NCI-H146 (cell line): ENCODE measurements around the gene FAF1.
"Not testable (repeated sequence)": the region's sequence is repeated elsewhere in the genome, so short reads cannot be mapped to it uniquely, and the experiment has no call there.

Experiments
- DNase-seq: peaks from one replicate; lab custom pipeline; 2025; lab: John Stamatoyannopoulos, UW

Gene FAF1

GRCh38 chr1:50959913-50960844 lies at the start of gene FAF1:
TSS of gene FAF1 (minus strand) at chr1:50960267. CDS start at chr1:50959811, 456 bp downstream.
- DNase-seq: peak; percentile 95

DNA sequence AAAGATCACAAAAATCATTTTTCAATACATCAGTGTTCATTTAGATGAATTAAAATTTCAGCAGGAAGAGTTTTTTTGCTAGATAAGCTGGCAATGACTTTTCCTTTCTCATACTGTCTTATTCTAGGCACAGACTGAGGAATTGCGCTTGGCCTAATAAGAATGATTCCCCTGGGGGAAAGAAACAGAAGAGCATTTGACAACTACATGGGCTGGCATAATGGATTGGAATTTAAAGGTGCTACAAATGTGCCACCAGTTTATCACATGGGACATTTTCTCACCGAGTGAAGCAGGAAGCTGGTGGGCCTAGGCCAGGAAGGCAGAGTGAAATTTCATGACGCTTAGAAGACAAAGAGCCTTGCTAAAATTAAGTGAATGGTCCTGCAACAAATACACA lies 49.3 kb upstream of the FAF1 start:
- no peak for DNase-seq

GRCh38 chr1:51005549-51005948 lies 45.5 kb upstream of the FAF1 start:
- not testable (repeated sequence) for DNase-seq

DNA sequence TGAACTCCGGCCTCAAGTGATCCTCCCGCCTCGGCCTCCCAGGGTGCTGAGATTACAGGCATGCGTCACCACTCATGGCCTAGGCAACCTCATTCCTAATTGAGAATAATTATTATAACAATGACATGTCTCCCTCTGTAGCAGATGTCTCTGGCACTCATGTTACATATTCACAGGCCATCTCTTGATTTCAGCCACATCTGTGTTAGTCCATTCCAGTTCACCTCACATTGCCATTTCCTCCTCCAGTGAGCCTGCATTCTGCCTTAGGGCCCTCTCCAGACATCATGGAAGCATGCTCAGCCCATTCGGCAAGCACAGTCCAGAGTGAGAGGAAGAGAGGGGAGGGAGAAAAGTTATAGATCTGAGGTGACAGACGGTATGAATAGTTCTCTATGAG lies 42.4 kb upstream of the FAF1 start:
- no peak for DNase-seq

DNA sequence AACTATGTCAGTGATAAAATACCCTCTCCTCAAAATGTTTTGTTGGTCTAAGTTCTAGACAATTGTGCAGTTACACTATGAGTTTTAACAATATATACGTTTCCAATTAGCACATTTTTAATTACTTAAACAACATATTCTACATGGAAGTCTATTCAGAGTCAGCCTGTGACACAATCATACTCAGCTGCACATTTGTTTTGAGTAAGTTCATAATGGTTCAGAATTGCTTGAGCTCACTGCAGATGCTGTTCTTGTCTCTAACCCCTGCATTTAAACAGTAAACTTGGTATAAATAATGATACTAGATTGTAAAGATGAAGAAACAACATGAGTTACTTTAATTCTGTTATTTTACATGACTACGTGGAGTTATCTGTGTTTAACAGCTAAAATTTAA lies 40.6 kb upstream of the FAF1 start:
- DNase-seq: no peak

- no peak for DNase-seq
These were observed 40.1 kb upstream of the FAF1 start for GRCh38 chr1:51000160-51000559.

DNA sequence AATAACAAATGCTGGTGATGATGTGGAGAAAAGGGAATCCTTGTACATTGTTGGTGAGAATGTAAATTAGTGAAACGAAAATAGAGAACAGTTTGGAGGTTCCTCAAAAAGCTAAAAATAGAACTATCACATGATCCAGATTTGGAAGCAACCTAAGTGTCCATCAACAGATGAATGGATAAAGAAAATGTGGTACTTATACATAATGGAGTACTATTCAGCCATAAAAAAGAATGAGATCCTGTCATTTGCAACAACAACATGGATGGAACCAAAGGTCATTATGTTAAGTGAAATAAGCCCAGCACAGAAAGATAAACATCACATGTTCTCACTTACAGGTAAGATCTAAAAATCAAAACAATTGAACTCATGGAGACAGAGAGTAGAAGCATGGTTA lies 39.3 kb upstream of the FAF1 start:
- DNase-seq: not testable (repeated sequence)

DNA sequence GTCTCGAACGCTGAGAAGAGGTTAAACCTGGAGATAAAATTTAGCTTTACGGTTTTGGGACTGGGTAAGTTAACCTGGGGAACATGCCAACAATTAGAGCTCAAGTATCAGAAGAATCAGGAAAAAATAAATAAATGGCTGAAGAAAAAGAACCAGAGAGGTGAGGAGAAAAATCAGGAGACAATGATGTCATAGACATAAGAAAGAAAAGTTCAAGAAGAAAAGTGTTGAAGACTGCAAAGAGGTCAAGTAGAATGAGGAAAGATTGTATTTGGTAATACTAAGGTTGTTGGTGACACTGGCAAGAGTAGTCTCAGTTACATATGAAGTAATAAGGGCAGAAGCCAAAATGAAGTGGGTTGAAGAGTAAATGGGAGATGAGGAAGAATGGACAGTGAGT lies 36.0 kb upstream of the FAF1 start:
- no peak for DNase-seq

DNA sequence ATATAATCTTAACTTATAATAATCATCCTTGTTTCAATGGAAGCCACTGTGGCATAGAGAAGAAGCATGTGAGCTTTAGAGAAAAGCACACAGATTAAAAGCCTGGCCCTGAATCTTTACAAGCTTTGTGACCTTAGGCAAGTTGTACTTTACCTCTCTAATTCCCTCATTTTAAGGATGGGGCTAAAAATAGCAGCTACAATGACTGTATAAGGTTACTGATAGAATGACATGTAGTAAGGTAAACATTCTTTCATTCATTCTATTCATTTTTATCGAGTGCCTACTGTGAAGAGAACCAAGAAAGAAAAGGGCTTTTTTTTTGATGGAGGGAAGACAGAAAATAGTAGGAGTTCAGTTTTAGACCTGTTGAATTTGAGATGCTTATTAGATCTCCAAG lies 35.6 kb upstream of the FAF1 start:
- peak; percentile 75 for DNase-seq

GRCh38 chr1:50994997-50995396 lies 34.9 kb upstream of the FAF1 start:
- DNase-seq: no peak

DNA sequence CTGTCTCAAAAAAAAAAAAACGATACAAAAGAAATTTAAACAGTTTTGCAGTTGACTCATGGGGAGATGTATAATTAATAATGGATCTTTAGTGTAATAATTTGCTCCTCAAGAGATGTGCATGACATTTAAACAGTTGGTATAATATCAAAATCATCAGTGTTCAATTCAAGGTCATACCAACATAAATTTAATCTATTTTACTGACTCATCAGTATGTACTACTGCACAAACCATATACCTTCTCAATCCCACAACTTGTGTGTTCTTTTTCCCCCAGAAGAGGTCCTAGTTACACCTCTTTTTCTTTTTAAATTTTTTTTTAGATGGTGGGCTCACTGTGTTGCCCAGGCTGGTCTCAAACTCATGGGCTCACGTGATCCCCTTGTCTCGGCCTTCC lies 33.6 kb upstream of the FAF1 start:
- DNase-seq: no peak

DNA sequence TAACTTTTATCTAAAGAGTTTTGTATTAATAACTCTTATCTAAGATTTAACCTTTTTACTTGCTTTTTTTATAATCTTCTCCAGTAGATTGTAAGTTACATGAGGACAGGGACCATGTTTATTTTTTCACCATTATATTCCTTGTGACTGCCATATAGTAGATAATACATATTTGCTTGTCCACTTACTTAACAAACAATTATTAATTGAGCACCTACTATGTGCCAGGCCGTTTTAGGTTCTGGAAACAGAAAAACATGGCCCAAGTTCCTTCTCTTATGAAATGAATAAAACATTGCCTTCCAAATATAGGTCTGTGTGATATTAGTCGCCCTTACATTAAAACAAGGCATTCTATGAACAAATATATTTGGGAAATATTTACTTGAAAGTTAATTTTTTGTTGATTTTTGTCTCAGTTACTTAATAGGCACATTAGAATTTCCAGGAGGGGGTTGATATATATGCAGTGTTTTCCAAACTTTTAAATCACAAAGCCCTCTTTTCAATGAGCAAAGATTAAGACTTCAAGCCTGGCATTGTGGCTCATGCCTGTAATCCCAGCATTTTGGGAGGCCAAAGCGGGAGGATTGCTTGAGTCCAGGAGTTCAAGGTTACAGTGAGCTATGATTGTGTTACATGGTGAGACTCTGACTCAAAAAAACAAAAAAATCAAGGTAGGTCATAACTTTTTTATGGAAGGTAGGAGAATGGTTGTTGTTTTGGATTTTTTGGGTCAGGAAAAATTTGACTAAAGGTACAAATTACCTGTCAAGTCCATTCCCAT lies 32.7 kb upstream of the FAF1 start:
- DNase-seq: no peak

DNA sequence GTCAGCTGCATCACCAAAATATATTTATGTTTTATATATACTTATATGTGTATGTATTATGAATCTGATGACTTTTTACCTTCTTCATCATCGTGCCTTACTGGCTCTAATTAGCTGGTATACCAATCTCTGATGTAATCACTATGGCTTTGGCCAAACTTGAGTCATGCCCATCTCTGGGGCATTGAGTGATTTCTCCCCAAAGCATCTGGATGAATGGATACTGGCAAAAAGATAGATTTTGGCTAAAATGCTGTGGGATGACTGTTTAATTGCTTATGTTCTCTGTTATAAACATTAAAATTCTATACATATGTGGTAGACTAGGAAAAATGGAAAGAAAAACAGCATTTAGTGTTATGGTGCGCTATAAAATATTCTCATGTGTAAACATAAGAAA lies 29.6 kb upstream of the FAF1 start:
- no peak for DNase-seq

DNA sequence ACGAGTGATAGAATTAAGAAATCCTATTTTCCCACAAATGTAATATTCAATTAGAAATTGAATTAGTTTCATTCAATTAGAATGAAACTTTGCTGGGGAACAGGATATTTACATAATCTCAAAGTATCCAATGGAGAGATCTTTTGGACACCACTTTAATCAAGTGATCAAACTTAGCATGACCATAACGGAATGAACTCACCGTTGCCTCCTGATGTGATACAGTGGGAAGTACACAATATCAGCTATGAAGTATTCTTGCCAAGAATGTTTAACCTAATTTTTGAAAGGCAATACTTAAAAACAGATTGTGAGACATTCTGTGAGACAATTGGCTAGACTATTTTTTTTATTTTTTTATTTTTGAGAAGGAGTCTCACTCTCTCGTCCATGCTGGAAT lies 26.6 kb upstream of the FAF1 start:
- DNase-seq: no peak

DNA sequence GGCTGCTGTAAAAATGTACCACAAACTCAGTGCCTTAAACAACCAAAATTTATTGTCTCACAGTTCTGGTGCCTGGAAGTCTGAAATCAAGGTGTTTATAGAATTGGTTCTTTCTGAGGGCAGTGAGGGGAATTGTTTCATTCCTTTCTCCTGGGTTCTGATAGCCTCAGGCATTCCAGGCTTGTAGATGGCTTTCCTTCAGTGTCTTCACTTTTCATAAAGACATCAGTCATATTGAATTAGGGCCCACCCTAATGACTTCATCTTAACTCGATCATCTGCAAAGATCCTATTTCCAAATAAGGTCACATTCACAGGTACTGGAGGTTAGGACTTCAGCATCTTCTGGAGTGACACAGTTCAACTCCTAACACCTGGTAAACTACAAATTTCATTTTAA lies 25.0 kb upstream of the FAF1 start:
- peak; percentile 66 for DNase-seq

- DNase-seq: peak; percentile 59
These were observed 23.2 kb upstream of the FAF1 start for GRCh38 chr1:50983219-50983802.

GRCh38 chr1:50982611-50983010 lies 22.5 kb upstream of the FAF1 start:
- DNase-seq: no peak

DNA sequence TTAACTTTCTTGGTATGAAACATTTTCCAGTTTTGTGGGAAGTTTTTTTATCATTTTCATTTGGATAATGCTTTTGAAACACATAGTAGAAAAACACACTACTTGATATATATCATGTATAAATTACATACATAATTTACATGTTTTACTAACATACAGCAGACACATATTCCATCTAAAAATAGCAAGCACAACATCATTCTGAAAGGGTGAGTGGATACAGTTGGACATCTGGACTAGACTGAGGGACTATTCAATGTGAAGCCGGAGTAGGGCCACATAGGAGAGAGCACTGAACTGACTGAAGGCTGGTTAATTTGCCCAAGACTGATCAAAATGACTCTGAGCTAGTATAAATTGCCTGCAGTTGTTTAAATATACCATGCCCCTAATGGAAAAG lies 21.7 kb upstream of the FAF1 start:
- peak; percentile 85 for DNase-seq

DNA sequence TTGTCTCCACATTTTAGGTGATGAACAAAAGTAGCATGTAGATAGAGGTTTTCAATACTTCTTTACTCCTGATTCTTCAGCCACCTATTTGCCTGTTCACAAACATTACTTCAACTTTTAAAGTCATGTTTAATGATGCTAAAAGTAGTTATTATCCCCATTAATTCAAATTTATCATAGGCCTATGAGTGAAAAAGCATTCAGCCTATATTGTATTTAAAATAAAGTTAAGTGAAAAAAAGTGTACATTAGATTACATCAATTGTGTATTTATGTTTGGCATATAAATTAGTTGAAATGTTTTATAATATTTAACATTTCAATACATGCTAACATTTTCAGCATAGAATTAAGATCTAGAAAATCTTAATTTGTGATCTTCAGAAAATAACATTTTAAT lies 20.4 kb upstream of the FAF1 start:
- DNase-seq: no peak

DNA sequence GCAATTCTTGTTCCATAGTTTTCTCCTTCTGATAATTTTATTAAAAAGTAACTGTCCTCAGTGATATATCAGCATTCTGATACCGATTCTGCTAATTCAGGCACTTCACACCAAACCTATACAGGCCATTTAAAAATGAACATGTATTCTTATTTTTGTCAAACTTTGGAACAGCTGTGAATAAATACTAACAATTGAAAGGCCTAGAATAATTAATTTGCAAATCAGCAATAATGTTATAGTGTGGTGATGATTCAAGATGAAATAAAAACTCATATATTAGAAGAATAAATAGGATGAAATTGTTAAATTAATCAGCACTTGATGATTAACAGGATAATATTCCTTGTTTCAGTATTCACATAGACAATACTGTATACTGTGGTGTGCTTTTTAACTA lies 19.9 kb upstream of the FAF1 start:
- DNase-seq: no peak

DNA sequence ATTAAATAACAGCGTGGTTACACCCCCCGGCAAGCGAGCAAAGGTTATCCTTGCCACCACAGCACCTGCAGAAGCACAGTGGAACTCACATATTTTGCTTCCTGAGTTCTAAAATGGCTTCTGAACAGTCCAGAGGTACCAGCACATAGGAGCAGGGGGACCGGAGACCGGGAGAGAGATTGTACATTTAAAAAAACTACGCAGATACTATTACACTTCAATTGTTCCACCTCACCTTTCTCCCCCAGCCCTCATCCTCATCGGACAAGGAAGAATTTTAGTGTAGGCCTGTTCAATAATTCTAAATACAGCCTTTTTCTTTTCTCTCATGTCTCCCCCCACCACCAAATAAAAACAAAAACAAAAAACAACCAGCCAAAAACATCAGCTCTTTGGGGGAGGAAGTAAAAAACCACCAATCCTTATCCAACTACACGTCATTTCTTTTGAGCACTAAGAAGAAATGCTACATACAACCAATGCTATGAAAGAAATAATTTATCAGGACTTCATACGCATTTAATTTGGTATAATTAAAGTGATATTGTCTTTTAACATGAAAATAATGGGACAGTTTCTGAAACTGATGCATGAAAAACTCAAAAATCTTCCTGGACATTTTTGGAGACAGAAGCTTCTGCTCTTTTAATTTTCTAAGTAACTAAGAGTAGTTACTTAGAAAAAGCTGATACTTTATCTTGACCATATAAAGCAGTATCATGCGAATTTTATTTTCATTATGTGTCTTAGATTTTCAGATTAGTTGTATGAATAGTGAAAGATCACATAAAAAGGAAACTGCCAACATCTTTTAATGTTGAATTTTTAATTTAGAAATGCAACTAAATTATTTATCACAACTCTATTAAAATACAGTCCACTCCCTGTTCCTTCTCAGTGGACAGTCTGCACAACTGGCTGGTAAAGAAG lies 19.1 kb upstream of the FAF1 start:
- peak; percentile 74 for DNase-seq
